ENCODE measurements around the gene RGS8.

The RGS8 gene

GRCh38 chr1:182684116-182684828, at the start of gene RGS8:
Gene RGS8, minus strand, starts transcription at chr1:182684587. Its CDS starts 14,938 bp downstream, at chr1:182669649.
- peak; percentile 45 for DNase-seq (ENCODE audit: low spot score)

GRCh38 chr1:182731852-182732575, 47.6 kb upstream of the RGS8 start:
- no peak for DNase-seq (ENCODE audit: low spot score)

GRCh38 chr1:182726912-182727311, 42.5 kb upstream of the RGS8 start:
- DNase-seq (ENCODE audit: low spot score): no peak

- no peak for DNase-seq (ENCODE audit: low spot score)
These were observed 41.2 kb upstream of the RGS8 start for GRCh38 chr1:182725259-182726255.

- no peak for DNase-seq (ENCODE audit: low spot score)
These were observed 39.8 kb upstream of the RGS8 start for GRCh38 chr1:182724215-182724614.

GRCh38 chr1:182723200-182723599, 38.8 kb upstream of the RGS8 start:
- DNase-seq (ENCODE audit: low spot score): no peak

- DNase-seq (ENCODE audit: low spot score): no peak
These were observed 37.1 kb upstream of the RGS8 start for GRCh38 chr1:182721525-182721924.

GRCh38 chr1:182720463-182720862, 36.1 kb upstream of the RGS8 start:
- DNase-seq (ENCODE audit: low spot score): no peak

GRCh38 chr1:182719553-182719952, 35.2 kb upstream of the RGS8 start:
- DNase-seq (ENCODE audit: low spot score): no peak

GRCh38 chr1:182718311-182718710, 33.9 kb upstream of the RGS8 start:
- no peak for DNase-seq (ENCODE audit: low spot score)

- no peak for DNase-seq (ENCODE audit: low spot score)
These were observed 32.6 kb upstream of the RGS8 start for GRCh38 chr1:182716740-182717720.

- DNase-seq (ENCODE audit: low spot score): no peak
These were observed 31.1 kb upstream of the RGS8 start for GRCh38 chr1:182715531-182715930.

GRCh38 chr1:182714546-182714945, 30.2 kb upstream of the RGS8 start:
- DNase-seq (ENCODE audit: low spot score): no peak

GRCh38 chr1:182713939-182714338, 29.6 kb upstream of the RGS8 start:
- DNase-seq (ENCODE audit: low spot score): no peak

- no peak for DNase-seq (ENCODE audit: low spot score)
These were observed 29.1 kb upstream of the RGS8 start for GRCh38 chr1:182713492-182713891.

- DNase-seq (ENCODE audit: low spot score): no peak
These were observed 25.5 kb upstream of the RGS8 start for GRCh38 chr1:182709855-182710254.

- no peak for DNase-seq (ENCODE audit: low spot score)
These were observed 24.9 kb upstream of the RGS8 start for GRCh38 chr1:182709225-182709764.

- peak; percentile 74 for DNase-seq (ENCODE audit: low spot score)
These were observed 22.7 kb upstream of the RGS8 start for GRCh38 chr1:182707122-182707521.

- no peak for DNase-seq (ENCODE audit: low spot score)
These were observed 20.3 kb upstream of the RGS8 start for GRCh38 chr1:182704677-182705076.

GRCh38 chr1:182703539-182703938, 19.2 kb upstream of the RGS8 start:
- DNase-seq (ENCODE audit: low spot score): no peak

Data from Ammon's horn (tissue), 1 donor.